Measurements from ENCODE around the gene GPI.
A peak's percentile ranks its signal among the peaks of the same experiment; 100 is the strongest.

GPI gene

GRCh38 chr19:34404109-34404909 is 39.3 kb downstream of the GPI start, which contains the start of gene PDCD2L:
TSS of gene PDCD2L (plus strand) at chr19:34404399. CDS start at chr19:34404431, 32 bp downstream.
- peak; percentile 94 for DNase-seq (ENCODE audit: low read depth, low spot score)

GRCh38 chr19:34405892-34406660 is 41.1 kb downstream of the GPI start:
- no peak for DNase-seq (ENCODE audit: low read depth, low spot score)

GRCh38 chr19:34408411-34408810 is 43.4 kb downstream of the GPI start:
- DNase-seq (ENCODE audit: low read depth, low spot score): no peak

GRCh38 chr19:34409189-34410164 is 44.5 kb downstream of the GPI start:
- no peak for DNase-seq (ENCODE audit: low read depth, low spot score)

- DNase-seq (ENCODE audit: low read depth, low spot score): no peak
These were observed 46.2 kb downstream of the GPI start for GRCh38 chr19:34411216-34411615.

- no peak for DNase-seq (ENCODE audit: low read depth, low spot score)
These were observed 51.1 kb downstream of the GPI start for GRCh38 chr19:34416021-34416545.

GRCh38 chr19:34418300-34418699 is 53.3 kb downstream of the GPI start:
- no peak for DNase-seq (ENCODE audit: low read depth, low spot score)

- DNase-seq (ENCODE audit: low read depth, low spot score): no peak
These were observed 61.2 kb downstream of the GPI start for GRCh38 chr19:34426096-34426661.

GRCh38 chr19:34428549-34429285 is 63.7 kb downstream of the GPI start:
- DNase-seq (ENCODE audit: low read depth, low spot score): peak; percentile 24

GRCh38 chr19:34429553-34429952 is 64.6 kb downstream of the GPI start:
- no peak for DNase-seq (ENCODE audit: low read depth, low spot score)

- peak; percentile 18 for DNase-seq (ENCODE audit: low read depth, low spot score)
These were observed 66.0 kb downstream of the GPI start for GRCh38 chr19:34430738-34431625.

GRCh38 chr19:34431681-34432402 is 66.8 kb downstream of the GPI start:
- no peak for DNase-seq (ENCODE audit: low read depth, low spot score)

GRCh38 chr19:34432797-34433196 is 67.8 kb downstream of the GPI start:
- peak; percentile 36 for DNase-seq (ENCODE audit: low read depth, low spot score)

GRCh38 chr19:34436716-34437115 is 71.7 kb downstream of the GPI start:
- no peak for DNase-seq (ENCODE audit: low read depth, low spot score)

GRCh38 chr19:34448191-34448590 is 83.2 kb downstream of the GPI start:
- DNase-seq (ENCODE audit: low read depth, low spot score): no peak

Data from ELF-1 (cell line).